NCI-H2196 (cell line): ENCODE results near the gene DOCK9.

Experiments
- DNase-seq: peaks from one replicate; lab custom pipeline; 2025; ENCODE audit not compliant: unreplicated experiment; lab: John Stamatoyannopoulos, UW

The DOCK9 gene

DNA sequence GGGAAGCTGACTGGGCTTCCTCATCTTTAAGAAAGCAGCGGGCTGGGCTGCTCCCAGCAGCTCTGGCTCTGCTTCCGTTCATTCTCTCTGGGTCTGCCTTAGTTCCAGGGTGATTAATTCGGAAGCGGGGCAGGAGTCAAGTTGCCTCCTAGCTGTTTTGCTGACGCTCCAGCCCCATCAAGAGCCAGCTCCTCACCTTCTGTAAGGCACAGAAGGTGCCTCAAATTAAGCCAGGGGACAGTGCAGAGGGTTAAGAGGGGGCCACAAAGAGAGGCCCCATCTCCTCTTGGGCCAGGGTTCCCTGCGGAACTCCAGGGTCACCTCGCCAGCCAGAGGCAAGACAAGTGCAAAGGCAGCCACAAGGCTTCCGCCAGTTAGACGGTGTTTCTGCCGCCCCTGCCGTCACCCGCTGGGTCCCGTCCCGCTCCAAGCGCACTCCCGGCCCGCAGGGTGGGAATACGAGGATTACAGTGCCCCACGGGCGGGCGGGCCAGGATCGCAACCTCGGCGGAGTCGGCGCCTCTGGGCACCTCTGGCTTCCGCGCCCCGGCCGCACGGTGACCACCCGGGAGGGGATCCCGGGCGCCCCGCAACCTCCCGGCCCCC is 225.9 kb downstream of the DOCK9 start:
- DNase-seq, result no peak

DNA sequence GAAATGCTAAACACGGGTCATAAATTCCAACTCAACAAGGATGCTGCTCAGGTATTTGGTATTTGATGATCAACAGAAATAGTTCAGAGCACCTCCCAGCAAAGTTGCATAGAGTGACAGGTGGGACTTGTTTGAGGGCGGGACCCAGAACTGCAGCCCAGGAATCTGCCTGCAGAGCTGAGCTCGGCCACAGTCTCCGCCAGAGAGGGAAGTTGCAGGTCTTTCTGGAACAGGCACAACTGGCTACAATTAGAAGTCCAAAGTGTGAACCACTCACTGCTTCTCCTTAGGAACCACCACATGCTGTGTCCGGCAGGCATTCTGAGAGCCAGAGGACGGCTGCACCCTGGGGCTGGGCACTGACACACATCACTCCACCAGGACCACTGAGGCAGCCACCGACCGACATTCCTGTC is 226.5 kb downstream of the DOCK9 start:
- no peak for DNase-seq

DNA sequence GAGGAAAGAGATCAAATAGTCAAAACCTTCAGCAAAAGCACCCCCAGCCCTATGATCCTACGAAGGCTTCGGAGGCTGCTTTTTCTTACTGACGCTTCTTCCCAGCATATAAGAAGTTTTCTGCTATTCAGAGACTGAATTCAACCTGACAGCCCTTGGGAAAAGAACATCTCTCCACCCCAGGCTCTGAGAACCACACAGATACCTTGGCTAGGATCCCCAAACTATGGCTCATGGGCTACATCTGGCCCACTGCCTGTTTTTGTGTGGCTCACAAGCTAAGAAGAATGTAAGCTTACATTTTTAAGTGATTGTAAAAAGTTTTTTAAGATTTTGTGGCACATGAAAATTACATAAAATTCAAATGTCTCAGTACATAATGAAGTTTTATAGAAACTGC is 228.4 kb downstream of the DOCK9 start:
- no peak for DNase-seq

DNA sequence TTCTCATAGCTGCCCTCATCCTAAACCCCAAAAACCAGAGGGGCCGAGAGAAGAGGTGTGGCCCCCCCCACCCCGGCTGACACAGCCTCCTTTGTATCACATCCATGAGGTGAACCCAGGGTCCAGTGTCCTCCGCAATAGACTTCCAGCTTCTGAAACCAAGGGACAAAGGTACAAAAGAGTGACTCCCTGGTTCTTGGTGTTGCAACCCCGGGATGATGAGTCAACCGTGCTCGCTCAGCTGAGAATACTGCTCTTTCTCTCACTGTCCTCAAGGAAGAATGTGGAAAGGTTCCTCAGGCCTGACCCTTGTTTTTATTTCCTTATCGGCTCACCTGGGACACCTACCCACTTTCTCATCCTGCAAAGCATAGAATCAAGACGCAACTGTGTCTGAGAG is 230.9 kb downstream of the DOCK9 start:
- DNase-seq, result no peak
